Forelimb muscle (tissue), 1 donor: ENCODE data around the gene GPR183. TPM values are rescaled to one million over a fixed set of nuclear protein-coding genes. Genes with fewer than 3 reads are reported as not detected.
"Not testable (repeated sequence)": the region's sequence is repeated elsewhere in the genome, so short reads cannot be mapped to it uniquely, and the experiment has no call there.

Source experiments
- DNase-seq: peaks from one replicate; pipeline ENCODE4 v3.0.0-alpha.2; 2013; ENCODE audit warnings: low read depth
- polyA plus RNA-seq: library from polyadenylated mRNA; unstranded; fragments of 120-200 nt; gene quantifications from one replicate; pipeline ENCODE4 v1.2.1, GENCODE V29; 2013; ENCODE audit not compliant: insufficient read length

GPR183 gene
- polyA plus RNA-seq, 1 donor = 3.2 TPM

DNA sequence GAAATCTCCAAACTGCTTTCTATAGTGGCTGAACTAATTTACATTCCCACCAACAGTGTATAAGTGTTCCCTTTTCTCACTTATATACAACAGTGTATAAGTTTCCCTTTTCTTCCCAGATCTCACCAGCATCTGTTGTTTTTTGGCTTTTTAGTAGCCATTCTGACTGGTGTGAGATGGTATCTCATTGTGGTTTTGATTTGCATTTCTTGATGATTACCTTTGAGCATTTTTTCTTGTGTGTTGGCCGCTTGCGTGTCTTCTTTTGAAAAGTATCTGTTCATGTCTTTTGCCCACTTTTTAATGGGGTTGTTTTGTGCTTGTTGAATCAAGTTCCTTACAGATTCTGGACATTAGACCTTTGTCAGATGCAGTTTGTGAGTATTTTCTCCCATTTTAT is 57.6 kb downstream of the GPR183 start:
- DNase-seq = not testable (repeated sequence)

DNA sequence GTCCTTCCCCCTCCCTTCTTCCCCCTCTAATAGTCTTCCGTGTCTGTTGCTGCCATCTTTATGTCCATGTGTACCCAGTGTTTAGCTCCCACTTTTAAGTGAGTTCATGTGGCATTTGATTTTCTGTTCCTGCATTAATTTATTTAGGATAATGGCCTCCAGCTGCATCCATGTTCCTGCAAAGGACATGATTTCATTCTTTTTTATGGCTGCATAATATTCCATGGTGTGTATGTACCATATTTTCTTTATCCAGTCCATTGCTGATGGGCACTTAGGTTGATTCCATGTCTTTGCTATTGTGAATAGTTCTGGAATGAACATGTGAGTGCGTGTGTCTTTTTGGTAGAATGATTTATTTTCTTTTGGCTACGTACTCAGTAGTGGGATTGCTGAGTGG is 58.0 kb downstream of the GPR183 start:
- DNase-seq = not testable (repeated sequence)

DNA sequence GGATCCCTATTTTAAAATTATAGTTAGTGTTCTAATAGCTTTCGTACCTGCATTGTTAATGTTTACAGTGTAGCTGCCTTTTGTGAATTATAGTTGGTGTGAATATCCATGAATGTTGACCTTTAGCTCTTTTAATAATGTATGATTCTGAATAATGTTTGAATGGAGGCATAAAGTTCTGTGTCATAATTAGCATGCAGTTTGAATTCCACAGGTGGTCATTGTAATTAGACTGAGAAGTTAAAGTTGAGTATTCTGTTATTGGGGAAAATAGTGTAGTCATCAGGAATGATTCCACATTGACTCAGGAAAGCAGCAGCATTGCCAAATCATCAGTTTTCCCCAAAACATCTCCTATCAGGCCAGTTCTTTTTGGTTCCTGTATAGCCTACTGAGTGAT is 61.1 kb downstream of the GPR183 start:
- DNase-seq = no peak

Other genes with a start within 250 kb of the GPR183 start
- 97.0 TPM for gene UBAC2, start 106.5 kb downstream of the GPR183 start, polyA plus RNA-seq
- gene GPR18, start 49.0 kb downstream of the GPR183 start, polyA plus RNA-seq = 0.14 TPM
- gene TM9SF2, start 194.1 kb upstream of the GPR183 start, polyA plus RNA-seq = 71.0 TPM